HG03103 (cell line): ENCODE data around the gene PLCB4.
"Not testable (repeated sequence)": the region's sequence is repeated elsewhere in the genome, so short reads cannot be mapped to it uniquely, and the experiment has no call there.

Experiments used
- ATAC-seq: cut with Tn5 transposase; IDR thresholded peaks from one replicate; pipeline ENCODE4 v1.9.1; 2021; ENCODE audit warnings: low read depth; ENCODE audit not compliant: unreplicated experiment

Gene PLCB4

DNA sequence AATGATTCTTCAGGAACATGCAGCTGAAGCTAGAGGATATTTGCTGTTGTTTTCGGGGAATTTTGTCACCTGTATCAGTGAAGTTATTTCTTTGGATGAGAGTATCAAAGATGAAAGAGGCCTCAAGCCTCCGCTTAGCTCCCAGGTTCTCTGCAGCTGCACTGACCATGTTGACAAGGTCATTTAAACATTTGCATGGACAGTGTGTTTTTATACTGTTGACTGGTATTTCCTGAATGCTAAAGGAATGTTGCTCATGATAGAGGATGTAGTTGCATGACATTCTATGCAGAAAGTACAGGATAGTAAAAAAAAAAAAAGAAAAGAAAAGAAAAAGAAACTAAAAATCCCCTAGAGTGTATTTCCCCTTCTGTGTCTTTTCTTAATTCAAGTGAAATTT is 279.9 kb downstream of the PLCB4 start:
- ATAC-seq = no peak

GRCh38 chr20:9349249-9349648 is 280.4 kb downstream of the PLCB4 start:
- no peak for ATAC-seq

DNA sequence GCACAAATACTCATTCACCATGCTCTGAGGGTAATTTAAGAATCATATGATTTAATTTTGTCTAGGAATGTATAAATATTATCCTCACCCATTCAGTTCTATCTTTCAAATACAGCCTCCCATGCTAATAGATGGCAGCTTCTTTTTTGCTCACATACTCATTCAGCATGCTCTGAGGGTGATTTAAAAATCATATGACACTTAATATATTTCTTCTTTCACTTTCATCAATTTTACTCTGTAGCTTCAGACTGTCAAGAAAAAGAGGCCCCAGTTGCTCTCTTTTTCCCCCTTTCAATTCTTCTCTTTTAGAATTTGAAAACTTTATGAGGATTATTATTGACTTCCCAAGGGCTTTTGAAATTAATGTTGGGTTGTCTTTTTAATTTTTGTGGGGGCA is 283.9 kb downstream of the PLCB4 start:
- ATAC-seq = no peak

- ATAC-seq = no peak
These were observed 284.5 kb downstream of the PLCB4 start for GRCh38 chr20:9353180-9353915.

- ATAC-seq = no peak
These were observed 285.0 kb downstream of the PLCB4 start for GRCh38 chr20:9353916-9354276.

DNA sequence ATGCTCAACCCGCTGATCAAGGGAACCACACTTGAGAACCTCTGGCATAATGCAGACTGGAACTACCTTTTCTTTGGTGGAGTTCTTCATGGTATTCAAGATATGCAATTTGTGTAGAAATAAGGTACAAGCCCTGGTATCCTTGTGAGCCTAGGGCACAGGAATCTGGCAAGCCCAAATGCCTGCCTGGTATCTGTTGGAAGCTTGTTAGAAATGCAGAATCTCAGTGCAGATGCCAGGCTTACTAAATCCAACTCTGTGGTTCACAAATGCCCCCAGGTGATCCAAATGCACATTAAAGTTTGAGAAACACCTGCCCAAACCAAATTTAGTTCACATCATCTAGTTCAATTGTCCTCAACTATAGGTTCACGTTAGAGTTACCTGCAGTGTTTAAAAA is 285.7 kb downstream of the PLCB4 start:
- no peak for ATAC-seq

DNA sequence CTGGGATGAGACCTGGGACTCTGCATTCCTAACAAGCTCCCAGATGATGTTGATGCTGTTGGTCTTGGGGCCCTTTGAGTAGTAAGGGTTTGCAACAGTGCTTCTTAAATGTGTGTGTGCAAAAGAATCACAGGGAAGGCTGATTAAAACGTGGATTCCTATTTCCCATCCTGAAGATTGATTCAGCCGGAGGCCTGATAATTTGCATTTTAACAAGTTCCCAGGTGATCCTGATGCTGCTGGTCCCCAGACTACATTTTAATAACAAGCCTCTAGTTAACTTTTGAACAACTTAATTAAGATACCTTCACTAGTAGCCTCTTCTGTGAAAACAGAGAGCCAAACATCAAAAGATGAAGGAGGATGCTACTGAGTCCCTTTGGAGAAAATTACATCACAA is 289.1 kb downstream of the PLCB4 start:
- no peak for ATAC-seq

DNA sequence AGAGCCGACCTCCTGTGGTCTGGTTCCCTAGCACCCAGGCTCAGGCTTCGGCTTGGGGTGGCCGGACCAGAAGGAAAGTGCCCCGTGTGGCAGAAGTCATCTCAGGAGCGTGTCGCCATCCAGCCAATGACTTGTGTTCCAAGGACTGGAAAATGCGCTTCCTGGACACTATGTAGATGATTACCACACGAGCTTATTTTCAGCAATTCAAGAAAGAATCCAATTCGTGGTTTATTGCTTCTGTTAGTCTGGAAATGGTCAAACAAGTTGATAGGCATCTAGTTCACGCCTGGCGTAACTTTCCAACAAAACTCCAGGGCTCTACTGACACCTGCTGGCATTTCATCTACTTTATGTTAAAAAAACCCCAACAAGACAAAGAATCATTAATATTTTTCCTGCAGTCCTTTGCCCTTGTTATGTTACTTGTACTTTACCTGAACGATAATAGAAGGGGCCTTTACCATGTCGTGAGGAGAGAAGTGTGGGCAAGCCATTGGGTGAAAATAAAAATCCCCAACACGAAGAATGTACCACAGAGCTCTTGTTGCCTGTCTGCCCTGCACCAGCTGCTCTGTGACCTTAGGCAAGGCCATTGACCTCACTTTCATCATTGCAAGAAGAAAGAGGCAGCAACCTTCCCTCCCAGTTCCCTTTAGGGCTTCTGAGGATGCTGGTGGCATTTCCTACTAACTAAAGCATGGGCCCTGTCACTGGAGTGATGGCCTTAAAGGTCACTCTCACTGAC is 290.8 kb downstream of the PLCB4 start:
- no peak for ATAC-seq

- ATAC-seq = no peak
These were observed 291.5 kb downstream of the PLCB4 start for GRCh38 chr20:9360431-9360830.

GRCh38 chr20:9363673-9364072 is 294.8 kb downstream of the PLCB4 start:
- ATAC-seq = no peak

GRCh38 chr20:9367328-9367727 is 298.4 kb downstream of the PLCB4 start:
- no peak for ATAC-seq

GRCh38 chr20:9367746-9368145 is 298.9 kb downstream of the PLCB4 start:
- no peak for ATAC-seq

DNA sequence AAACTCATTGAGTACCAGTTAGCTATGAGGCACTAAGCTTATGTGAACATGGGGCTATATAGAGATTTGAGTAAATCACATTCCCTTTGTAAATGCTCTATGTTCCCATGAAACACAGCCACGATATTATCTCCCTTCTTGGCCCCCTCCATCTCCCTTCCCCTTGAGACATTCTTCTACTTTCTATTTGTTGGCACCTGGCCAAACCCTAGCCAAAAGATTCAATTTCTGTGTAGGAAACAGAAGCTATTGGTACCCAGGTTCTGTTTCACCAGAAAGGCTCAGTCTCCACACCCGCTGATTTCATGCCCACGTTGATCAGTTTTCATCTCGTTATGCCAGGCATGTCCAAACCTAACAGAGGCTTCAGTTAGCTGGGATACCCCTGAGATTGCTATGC is 300.0 kb downstream of the PLCB4 start:
- no peak for ATAC-seq

DNA sequence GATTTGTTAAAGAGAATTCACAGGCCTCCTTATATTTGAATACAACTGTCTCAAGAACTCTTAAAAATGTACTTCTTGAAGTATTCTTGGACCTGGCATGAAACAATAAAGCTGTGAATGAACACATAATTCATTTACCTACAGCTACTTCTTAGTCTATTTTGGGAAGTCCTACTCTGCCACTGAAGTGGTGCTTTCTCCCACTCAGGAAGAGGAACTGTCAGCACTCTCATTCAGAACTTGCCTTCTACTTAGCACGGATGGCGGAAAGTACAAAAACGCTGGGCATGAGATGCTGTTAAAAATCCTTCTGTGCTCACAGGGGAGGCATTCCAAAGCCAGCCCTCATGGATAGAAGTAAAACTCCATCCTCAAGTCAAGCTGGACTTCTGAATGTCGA is 300.7 kb downstream of the PLCB4 start:
- ATAC-seq = no peak

DNA sequence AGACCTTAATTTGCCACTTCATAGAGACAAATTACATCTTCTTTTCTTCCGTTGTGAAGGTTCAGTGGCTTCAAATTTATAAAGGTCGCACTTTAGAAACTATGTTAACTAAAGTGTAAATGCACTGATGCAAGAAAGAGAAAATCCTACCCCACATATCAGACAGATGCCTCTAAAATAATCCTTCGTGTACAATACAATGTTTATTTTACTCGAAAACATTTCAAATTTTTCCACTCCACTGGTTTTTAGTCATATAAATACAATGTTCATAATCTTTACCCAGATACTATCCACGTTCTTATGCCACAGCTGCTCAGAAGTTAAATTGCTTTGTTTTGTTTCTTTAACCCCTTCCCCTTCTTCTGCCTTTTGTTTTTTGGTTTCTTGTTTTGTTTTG is 305.2 kb downstream of the PLCB4 start:
- ATAC-seq = no peak

GRCh38 chr20:9374480-9374879 is 305.6 kb downstream of the PLCB4 start:
- no peak for ATAC-seq

DNA sequence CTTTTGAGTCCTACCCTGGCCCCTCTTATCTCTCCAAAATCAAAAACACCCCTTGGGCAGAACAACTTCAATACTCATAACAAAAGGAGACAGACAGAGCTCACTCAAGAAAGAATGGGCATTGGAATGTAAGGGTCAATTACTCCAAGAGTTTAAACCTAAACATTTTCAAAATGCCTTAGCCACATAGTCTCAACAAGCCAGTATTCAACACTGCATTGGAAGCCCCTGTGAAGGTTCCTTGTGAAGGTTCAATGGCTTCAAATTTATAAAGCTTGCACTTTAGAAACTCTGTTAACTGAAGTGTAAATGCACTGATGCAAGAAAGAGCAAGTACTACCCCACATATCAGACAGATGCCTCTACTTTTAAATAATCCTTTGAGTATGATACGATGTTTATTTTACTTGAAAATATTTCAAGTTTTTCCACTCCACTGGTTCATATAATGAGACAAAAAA is 306.4 kb downstream of the PLCB4 start:
- ATAC-seq = no peak

DNA sequence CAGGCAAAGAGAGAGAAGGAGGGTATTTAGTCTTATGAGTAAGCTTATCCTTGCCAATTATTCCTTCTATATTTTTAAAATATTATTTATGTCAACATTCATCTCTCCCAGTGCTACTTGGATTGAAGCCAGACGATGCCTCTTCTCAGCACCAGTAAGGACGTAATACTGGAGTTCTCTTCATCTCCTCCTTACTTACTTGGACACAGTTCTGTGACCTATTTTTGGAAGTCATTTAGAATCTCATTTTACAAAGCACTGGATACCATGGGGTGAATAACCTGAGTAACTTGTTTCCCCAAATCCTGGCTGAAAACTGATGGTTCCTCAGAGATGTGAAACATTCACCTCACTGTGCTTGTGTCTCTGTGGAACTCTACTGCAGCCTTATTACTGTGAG is 308.1 kb downstream of the PLCB4 start:
- no peak for ATAC-seq

DNA sequence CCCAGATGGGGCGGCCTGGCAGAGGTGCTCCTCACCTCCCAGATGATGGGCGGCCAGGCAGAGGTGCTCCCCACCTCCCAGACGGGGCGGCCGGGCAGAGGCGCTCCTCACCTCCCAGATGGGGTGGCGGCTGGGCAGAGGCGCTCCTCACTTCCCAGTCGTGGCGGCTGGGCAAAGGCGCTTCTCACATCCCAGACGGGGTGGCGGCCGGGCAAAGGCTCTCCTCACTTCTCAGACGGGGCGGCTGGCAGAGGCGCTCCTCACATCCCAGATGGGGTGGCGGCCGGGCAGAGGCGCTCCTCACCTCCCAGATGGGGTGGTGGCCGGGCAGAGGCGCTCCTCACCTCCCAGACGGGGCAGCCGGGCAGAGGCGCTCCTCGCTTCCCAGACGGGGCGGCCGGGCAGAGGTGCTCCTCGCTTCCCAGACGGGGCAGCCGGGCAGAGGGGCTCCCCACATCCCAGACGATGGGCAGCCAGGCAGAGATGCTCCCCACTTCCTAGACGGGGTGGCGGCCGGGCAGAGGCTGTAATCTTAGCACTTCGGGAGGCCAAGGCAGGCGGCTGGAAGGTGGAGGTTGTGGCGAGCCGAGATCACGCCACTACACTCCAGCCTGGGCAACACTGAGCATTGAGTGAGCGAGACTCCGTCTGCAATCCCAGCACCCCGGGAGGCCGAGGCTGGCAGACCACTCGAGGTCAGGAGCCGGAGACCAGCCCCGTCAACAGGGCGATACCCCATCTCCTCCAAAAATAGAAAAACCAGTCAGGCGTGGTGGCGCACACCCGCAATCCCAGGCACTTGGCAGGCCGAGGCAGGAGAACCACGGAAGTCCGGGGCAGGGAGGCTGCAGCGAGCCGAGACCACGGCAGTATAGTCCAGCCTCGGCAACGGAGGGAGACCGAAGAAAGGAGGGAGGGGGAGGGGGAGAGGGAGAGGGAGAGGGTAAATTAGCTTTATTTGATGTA is 316.7 kb downstream of the PLCB4 start:
- not testable (repeated sequence) for ATAC-seq

DNA sequence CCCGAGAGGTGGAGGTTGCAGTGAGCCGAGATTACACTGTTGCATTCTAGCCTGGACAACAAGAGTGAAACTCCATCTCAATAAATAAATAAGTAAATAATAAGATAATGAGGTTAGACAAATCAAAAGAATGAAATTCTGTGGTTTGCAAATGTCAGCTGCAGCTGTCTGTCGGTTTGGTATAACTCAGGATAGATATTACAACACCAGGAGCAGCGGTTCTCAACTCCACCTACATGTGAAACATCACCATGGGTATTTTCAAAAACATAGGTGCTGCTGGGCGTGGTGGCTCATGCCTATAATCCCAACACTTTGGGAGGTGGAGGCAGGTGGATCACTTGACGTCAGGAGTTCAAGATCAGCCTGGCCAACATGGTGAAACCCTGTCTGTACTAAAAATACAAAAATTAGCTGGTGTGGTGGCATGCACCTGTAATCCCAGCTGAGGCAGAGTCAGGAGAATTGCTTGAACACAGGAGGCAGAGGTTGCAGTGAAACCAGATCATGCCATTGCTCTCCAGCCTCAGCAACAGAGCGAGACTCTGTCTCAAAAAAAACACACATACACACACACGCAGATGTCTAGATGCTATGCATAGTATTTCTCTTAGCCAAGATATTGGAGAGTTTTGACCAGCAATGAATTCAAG is 319.4 kb downstream of the PLCB4 start:
- ATAC-seq = no peak

GRCh38 chr20:9388813-9389161 is 319.9 kb downstream of the PLCB4 start:
- ATAC-seq = no peak
